Neural cell (in vitro differentiated cells): ENCODE results near the gene COX7A2L. TPM values are rescaled to one million over a fixed set of nuclear protein-coding genes. Genes with fewer than 3 reads are reported as not detected.

Experiments used
- H2AFZ ChIP-seq: fragments of 200-600, 300-800 bp; sonication (generic), shearing (Covaris generic); 2 replicates; pipeline ENCODE4 v1.6.0; 2014; ENCODE audit warnings: low read depth, mild to moderate bottlenecking, antibody characterized with exemption, low read length, moderate library complexity
- H3F3A ChIP-seq: fragments of 200-600 bp; shearing (Covaris generic); 2 replicates; pipeline ENCODE4 v1.6.1; 2016; ENCODE audit warnings: mild to moderate bottlenecking, moderate library complexity, mixed read lengths, antibody characterized with exemption, low read length; ENCODE audit not compliant: insufficient read depth, poor library complexity, severe bottlenecking
- H3K27ac ChIP-seq: fragments of 200-600, 300-800 bp; sonication (generic), shearing (Covaris generic); 2 replicates; pipeline ENCODE4 v1.5.1; 2014; ENCODE audit warnings: mild to moderate bottlenecking, low read length, moderate library complexity
- H3K27me3 ChIP-seq: fragments of 300-800, 200-600 bp; sonication (generic), shearing (Covaris generic); 2 replicates; pipeline ENCODE4 v1.6.0; 2014; ENCODE audit warnings: mild to moderate bottlenecking, low read depth, low read length, moderate library complexity; ENCODE audit not compliant: insufficient read depth
- H3K36me3 ChIP-seq: fragments of 300-800, 200-600 bp; sonication (generic), shearing (Covaris generic); 2 replicates; pipeline ENCODE4 v1.5.1; 2014; ENCODE audit warnings: mild to moderate bottlenecking, antibody characterized with exemption, low read length, moderate library complexity; ENCODE audit not compliant: insufficient read depth
- H3K4me2 ChIP-seq: fragments of 300-800, 200-600 bp; sonication (generic), shearing (Covaris generic); 2 replicates; pipeline ENCODE4 v1.6.0; 2014; ENCODE audit warnings: mild to moderate bottlenecking, low read length
- H3K4me3 ChIP-seq: fragments of 300-800, 200-600 bp; sonication (generic), shearing (Covaris generic); 2 replicates; pipeline ENCODE4 v1.5.1; 2014; ENCODE audit warnings: mild to moderate bottlenecking, low read length, moderate library complexity
- H3K79me2 ChIP-seq: fragments of 200-600 bp; shearing (Covaris generic); replicated peaks from 2 replicates; pipeline ENCODE4 v1.6.0; 2014; ENCODE audit warnings: mild to moderate bottlenecking, low read length, moderate library complexity; ENCODE audit not compliant: insufficient read depth
- H3K9ac ChIP-seq: fragments of 300-800, 200-600 bp; sonication (generic), shearing (Covaris generic); 2 replicates; pipeline ENCODE4 v1.6.1; 2016; ENCODE audit warnings: mild to moderate bottlenecking, low read length, mixed read lengths
- H3K9me2 ChIP-seq: fragments of 200-600 bp; shearing (Covaris generic); 2 replicates; pipeline ENCODE4 v1.6.1; 2016; ENCODE audit warnings: mild to moderate bottlenecking, low read length, mixed read lengths; ENCODE audit not compliant: insufficient read depth
- H3K9me3 ChIP-seq: fragments of 200-600, 300-800 bp; sonication (generic), shearing (Covaris generic); 2 replicates; pipeline ENCODE4 v1.6.1; 2016; ENCODE audit warnings: mild to moderate bottlenecking, mixed run types, low read length, moderate library complexity, mixed read lengths
- H4K20me1 ChIP-seq: fragments of 200-600 bp; shearing (Covaris generic); 2 replicates; pipeline ENCODE4 v1.6.1; 2016; ENCODE audit warnings: mild to moderate bottlenecking, mixed run types; ENCODE audit not compliant: insufficient read depth
- EP300 ChIP-seq: fragments of 450-650 bp; conservative IDR thresholded peaks from 2 replicates; pipeline ENCODE4 v1.6.1; 2014; ENCODE audit warnings: antibody characterized with exemption, mild to moderate bottlenecking, moderate library complexity; ENCODE audit not compliant: poor library complexity, severe bottlenecking
- EZH2 ChIP-seq: fragments of 200-600, 300-800 bp; shearing (Covaris generic), sonication (generic); IDR thresholded peaks from 2 replicates; pipeline ENCODE4 v1.6.1; 2014; ENCODE audit warnings: antibody characterized with exemption, low read length, borderline replicate concordance, mild to moderate bottlenecking; ENCODE audit not compliant: insufficient read depth, poor library complexity, severe bottlenecking
- MXI1 ChIP-seq: fragments of 450-650 bp; conservative IDR thresholded peaks from 2 replicates; pipeline ENCODE4 v1.6.1; 2014; ENCODE audit warnings: antibody characterized with exemption, mild to moderate bottlenecking; ENCODE audit not compliant: poor library complexity, severe bottlenecking
- POLR2AphosphoS5 ChIP-seq: IDR thresholded peaks from 2 replicates; pipeline ENCODE4 v1.6.1; 2012
- RAD21 ChIP-seq: fragments of 450-650 bp; conservative IDR thresholded peaks from 2 replicates; pipeline ENCODE4 v1.6.1; 2014; ENCODE audit warnings: antibody characterized with exemption, mild to moderate bottlenecking, moderate library complexity
- SMC3 ChIP-seq: fragments of 450-650 bp; conservative IDR thresholded peaks from 2 replicates; pipeline ENCODE4 v1.6.1; 2014; ENCODE audit warnings: antibody characterized with exemption, mild to moderate bottlenecking, moderate library complexity; ENCODE audit not compliant: poor library complexity
- TAF1 ChIP-seq: IDR thresholded peaks from 2 replicates; pipeline ENCODE4 v1.6.1; 2012; ENCODE audit warnings: low read depth
- polyA minus RNA-seq: library from RNA; depleted of rRNA, polyadenylated mRNA; stranded (reverse); fragments of >200 nt; gene quantifications from 2 replicates; pipeline ENCODE4 v1.2.3, GENCODE V29; 2014
- polyA plus RNA-seq: library from polyadenylated mRNA; depleted of rRNA; stranded (reverse); fragments of >200 nt; gene quantifications from 2 replicates; pipeline ENCODE4 v1.2.3, GENCODE V29; 2014
- TF ChIP-seq, protein P1 (sequence below): IDR thresholded peaks from 2 replicates; pipeline ENCODE4 v1.6.1; 2012; ENCODE audit warnings: borderline replicate concordance
- TF ChIP-seq, protein P2 (sequence below): fragments of 450-650 bp; IDR thresholded peaks from 2 replicates; pipeline ENCODE4 v1.5.1; 2014; ENCODE audit warnings: antibody characterized with exemption, mild to moderate bottlenecking, moderate library complexity; ENCODE audit not compliant: poor library complexity, severe bottlenecking

COX7A2L gene
- polyA plus RNA-seq (396 and 425 TPM in 2 replicates), polyA minus RNA-seq (232 and 277 TPM in 2 replicates)

DNA sequence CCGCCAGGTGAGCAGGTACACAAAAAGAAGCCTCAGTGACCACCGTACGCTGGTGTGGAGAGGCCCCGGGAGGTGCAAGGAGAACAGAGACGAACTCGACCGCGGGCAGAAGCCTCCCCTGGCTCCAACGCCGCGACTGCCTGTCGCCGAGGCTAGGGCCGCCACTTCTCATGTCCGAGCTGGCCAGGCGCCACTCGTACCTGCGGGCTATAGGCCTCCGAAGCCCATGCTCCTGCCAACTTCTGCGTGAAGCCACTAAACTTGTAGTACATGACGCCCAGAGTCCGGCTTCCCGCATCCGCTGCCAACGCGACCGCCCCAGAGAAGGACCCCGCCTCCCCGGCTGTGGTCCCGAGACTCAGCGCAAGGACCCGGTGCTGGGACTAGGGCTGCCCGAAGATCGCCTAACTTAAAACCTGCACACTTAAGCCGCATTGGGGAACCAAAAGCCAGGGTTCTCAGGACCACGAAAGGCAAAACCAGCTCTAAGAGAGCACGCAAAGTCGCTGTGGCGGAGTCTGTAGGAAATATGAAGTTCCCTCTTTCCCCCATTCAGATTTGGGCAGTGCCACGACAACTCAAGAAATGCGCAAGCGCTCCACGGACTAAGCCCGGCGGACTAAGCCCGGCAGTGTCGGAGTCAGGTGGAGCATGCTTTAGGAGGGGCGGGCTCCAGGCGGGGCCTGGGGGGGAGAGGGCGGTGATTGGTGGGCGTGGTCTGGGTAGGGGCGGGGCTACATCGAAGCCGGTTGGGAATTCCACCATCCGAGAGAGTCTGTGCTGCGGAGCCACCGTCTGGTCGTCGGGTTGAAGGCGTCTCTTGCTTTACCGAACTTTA is at the start of gene COX7A2L:
Gene COX7A2L, minus strand, starts transcription at position 328 of the 838 bp plus-strand sequence. Its CDS starts 56 bp downstream, at position 272.
- TF ChIP-seq, protein P1, sequence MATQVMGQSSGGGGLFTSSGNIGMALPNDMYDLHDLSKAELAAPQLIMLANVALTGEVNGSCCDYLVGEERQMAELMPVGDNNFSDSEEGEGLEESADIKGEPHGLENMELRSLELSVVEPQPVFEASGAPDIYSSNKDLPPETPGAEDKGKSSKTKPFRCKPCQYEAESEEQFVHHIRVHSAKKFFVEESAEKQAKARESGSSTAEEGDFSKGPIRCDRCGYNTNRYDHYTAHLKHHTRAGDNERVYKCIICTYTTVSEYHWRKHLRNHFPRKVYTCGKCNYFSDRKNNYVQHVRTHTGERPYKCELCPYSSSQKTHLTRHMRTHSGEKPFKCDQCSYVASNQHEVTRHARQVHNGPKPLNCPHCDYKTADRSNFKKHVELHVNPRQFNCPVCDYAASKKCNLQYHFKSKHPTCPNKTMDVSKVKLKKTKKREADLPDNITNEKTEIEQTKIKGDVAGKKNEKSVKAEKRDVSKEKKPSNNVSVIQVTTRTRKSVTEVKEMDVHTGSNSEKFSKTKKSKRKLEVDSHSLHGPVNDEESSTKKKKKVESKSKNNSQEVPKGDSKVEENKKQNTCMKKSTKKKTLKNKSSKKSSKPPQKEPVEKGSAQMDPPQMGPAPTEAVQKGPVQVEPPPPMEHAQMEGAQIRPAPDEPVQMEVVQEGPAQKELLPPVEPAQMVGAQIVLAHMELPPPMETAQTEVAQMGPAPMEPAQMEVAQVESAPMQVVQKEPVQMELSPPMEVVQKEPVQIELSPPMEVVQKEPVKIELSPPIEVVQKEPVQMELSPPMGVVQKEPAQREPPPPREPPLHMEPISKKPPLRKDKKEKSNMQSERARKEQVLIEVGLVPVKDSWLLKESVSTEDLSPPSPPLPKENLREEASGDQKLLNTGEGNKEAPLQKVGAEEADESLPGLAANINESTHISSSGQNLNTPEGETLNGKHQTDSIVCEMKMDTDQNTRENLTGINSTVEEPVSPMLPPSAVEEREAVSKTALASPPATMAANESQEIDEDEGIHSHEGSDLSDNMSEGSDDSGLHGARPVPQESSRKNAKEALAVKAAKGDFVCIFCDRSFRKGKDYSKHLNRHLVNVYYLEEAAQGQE, result peak; percentile 14
- peak; percentile 65 for TF ChIP-seq RAD21
- no peak for TF ChIP-seq SMC3
- TF ChIP-seq, protein P2, sequence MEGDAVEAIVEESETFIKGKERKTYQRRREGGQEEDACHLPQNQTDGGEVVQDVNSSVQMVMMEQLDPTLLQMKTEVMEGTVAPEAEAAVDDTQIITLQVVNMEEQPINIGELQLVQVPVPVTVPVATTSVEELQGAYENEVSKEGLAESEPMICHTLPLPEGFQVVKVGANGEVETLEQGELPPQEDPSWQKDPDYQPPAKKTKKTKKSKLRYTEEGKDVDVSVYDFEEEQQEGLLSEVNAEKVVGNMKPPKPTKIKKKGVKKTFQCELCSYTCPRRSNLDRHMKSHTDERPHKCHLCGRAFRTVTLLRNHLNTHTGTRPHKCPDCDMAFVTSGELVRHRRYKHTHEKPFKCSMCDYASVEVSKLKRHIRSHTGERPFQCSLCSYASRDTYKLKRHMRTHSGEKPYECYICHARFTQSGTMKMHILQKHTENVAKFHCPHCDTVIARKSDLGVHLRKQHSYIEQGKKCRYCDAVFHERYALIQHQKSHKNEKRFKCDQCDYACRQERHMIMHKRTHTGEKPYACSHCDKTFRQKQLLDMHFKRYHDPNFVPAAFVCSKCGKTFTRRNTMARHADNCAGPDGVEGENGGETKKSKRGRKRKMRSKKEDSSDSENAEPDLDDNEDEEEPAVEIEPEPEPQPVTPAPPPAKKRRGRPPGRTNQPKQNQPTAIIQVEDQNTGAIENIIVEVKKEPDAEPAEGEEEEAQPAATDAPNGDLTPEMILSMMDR, result peak; percentile 65
- no peak for TF ChIP-seq TAF1
- TF ChIP-seq EZH2, result no peak
- peak; percentile 47 for TF ChIP-seq EP300
- TF ChIP-seq POLR2AphosphoS5, result peak; percentile 84
- TF ChIP-seq MXI1, result peak; percentile 81
- H3K9ac ChIP-seq, result peak within 1 kb of the TSS; percentile 85
- H3K36me3 ChIP-seq, result no peaks in the 10 kb centered on the region
- H3K4me2 ChIP-seq, result peak within 1 kb of the TSS; percentile 93
- H3K4me3 ChIP-seq, result peak within 1 kb of the TSS; percentile 93
- H3K79me2 ChIP-seq, result peaks cover 48% of the 10 kb centered on the region
- H4K20me1 ChIP-seq, result no peaks in the 10 kb centered on the region
- no peaks in the 10 kb centered on the region for H3K9me3 ChIP-seq
- peak within 1 kb of the TSS; percentile 90 for H3K27ac ChIP-seq
- no peaks in the 10 kb centered on the region for H3K27me3 ChIP-seq
- peak within 1 kb of the TSS; percentile 71 for H2AFZ ChIP-seq
- no peaks in the 10 kb centered on the region for H3K9me2 ChIP-seq
- no peaks in the 10 kb centered on the region for H3F3A ChIP-seq

DNA sequence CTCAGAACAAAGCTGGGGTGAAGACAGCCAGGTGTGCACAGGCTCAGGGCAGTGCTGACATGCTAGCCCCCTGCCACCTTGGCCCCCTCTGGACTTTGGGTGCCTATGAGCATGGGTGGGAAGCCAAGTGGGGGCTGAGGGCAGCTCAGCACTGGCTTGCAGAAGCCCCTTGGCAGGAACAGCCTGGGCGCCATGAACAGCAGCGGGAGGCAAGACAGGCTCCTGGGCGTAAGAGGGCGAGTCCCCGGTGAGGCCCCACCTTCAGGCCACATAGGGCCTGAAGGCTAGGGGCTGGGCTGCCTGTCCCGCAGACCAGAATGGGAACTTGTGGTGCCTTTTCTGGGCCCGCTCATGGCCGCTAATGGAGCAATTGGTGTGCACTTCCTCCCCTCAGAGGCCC is 47.0 kb upstream of the COX7A2L start:
- H3K9me3 ChIP-seq, result no peaks in the 10 kb centered on the region
- no peaks in the 10 kb centered on the region for H4K20me1 ChIP-seq
- no peak overlapping the region for H2AFZ ChIP-seq
- no peaks in the 10 kb centered on the region for H3K79me2 ChIP-seq
- H3K9me2 ChIP-seq, result no peaks in the 10 kb centered on the region
- H3K4me3 ChIP-seq, result no peak overlapping the region
- H3F3A ChIP-seq, result no peaks in the 10 kb centered on the region
- no peaks in the 10 kb centered on the region for H3K27me3 ChIP-seq
- no peak overlapping the region for H3K27ac ChIP-seq
- no peak overlapping the region for H3K4me2 ChIP-seq
- H3K36me3 ChIP-seq, result no peaks in the 10 kb centered on the region
- H3K9ac ChIP-seq, result no peak overlapping the region
- TF ChIP-seq, protein P2, result no peak
- TF ChIP-seq, protein P1, result no peak
- TF ChIP-seq SMC3, result no peak
- TF ChIP-seq RAD21, result no peak
- no peak for TF ChIP-seq EP300
- no peak for TF ChIP-seq MXI1
- TF ChIP-seq EZH2, result no peak
- TF ChIP-seq POLR2AphosphoS5, result no peak
- no peak for TF ChIP-seq TAF1
